GM23338 (cell line): ENCODE measurements around the gene ALDH1A1. TPM values are rescaled to one million over a fixed set of nuclear protein-coding genes. Genes with fewer than 3 reads are reported as not detected.

ENCODE experiments used
- ATAC-seq: fragments of 200-7000 bp; cut with Tn5 transposase; 3 replicates; pipeline ENCODE4 v1.9.1; 2020
- DNase-seq: peaks from one replicate; pipeline ENCODE4 v3.0.0-alpha.2; 2015; ENCODE audit warnings: low spot score
- H2AFZ ChIP-seq: fragments of 200-600 bp; sonication (generic); 2 replicates; pipeline ENCODE4 v1.8.0; 2016; ENCODE audit warnings: antibody characterized with exemption, mild to moderate bottlenecking, moderate library complexity
- H3F3A ChIP-seq: fragments of 200-600 bp; sonication (generic); replicated peaks from 2 replicates; pipeline ENCODE4 v1.8.0; 2017; ENCODE audit warnings: antibody characterized with exemption, mixed run types, low read depth
- H3K27ac ChIP-seq: fragments of 200-600 bp; sonication (generic); 2 replicates; pipeline ENCODE4 v1.6.1; 2016; ENCODE audit warnings: low read depth
- H3K27me3 ChIP-seq: fragments of 200-600 bp; sonication (generic); 2 replicates; pipeline ENCODE4 v1.8.0; 2016; ENCODE audit warnings: mild to moderate bottlenecking, mixed run types, moderate library complexity; ENCODE audit not compliant: insufficient read depth
- H3K36me3 ChIP-seq: fragments of 200-600 bp; sonication (generic); 2 replicates; pipeline ENCODE4 v1.8.0; 2016; ENCODE audit warnings: mild to moderate bottlenecking; ENCODE audit not compliant: insufficient read depth
- H3K4me1 ChIP-seq: fragments of 200-600 bp; sonication (generic); 2 replicates; pipeline ENCODE4 v1.8.0; 2016; ENCODE audit warnings: mild to moderate bottlenecking, moderate library complexity; ENCODE audit not compliant: insufficient read depth
- H3K4me2 ChIP-seq: fragments of 200-600 bp; sonication (generic); 2 replicates; pipeline ENCODE4 v1.7.1; 2017; ENCODE audit warnings: mixed run types
- H3K4me3 ChIP-seq: fragments of 200-600 bp; sonication (generic); 2 replicates; pipeline ENCODE4 v1.6.1; 2016; ENCODE audit warnings: mixed run types
- H3K79me2 ChIP-seq: fragments of 200-600 bp; sonication (generic); replicated peaks from 2 replicates; pipeline ENCODE4 v1.8.0; 2017; ENCODE audit warnings: mild to moderate bottlenecking; ENCODE audit not compliant: insufficient read depth
- H3K9me2 ChIP-seq: fragments of 200-600 bp; sonication (generic); 2 replicates; pipeline ENCODE4 v1.8.0; 2017; ENCODE audit not compliant: insufficient read depth
- H4K20me1 ChIP-seq: fragments of 200-600 bp; sonication (generic); replicated peaks from 2 replicates; pipeline ENCODE4 v1.8.0; 2017; ENCODE audit warnings: mild to moderate bottlenecking; ENCODE audit not compliant: insufficient read depth
- H3K27ac Mint-ChIP-seq: 2 replicates; pipeline ENCODE4 v1.8.0; 2020; ENCODE audit warnings: inconsistent platforms, mild to moderate bottlenecking, moderate library complexity, mixed read lengths
- H3K27me3 Mint-ChIP-seq: 3 replicates; pipeline ENCODE4 v1.8.0; 2022; ENCODE audit warnings: low read depth, mild to moderate bottlenecking, moderate library complexity, mixed read lengths, inconsistent platforms; ENCODE audit not compliant: insufficient read depth, poor library complexity
- H3K36me3 Mint-ChIP-seq: 3 replicates; pipeline ENCODE4 v1.8.0; 2021; ENCODE audit warnings: low read depth, mild to moderate bottlenecking, inconsistent platforms, moderate library complexity, mixed read lengths
- H3K4me1 Mint-ChIP-seq: 3 replicates; pipeline ENCODE4 v1.8.0; 2020; ENCODE audit warnings: mild to moderate bottlenecking, inconsistent platforms, mixed read lengths
- H3K4me3 Mint-ChIP-seq: 3 replicates; pipeline ENCODE4 v1.8.0; 2021; ENCODE audit warnings: moderate library complexity, mild to moderate bottlenecking, inconsistent platforms, mixed read lengths
- H3K9me3 Mint-ChIP-seq: 3 replicates; pipeline ENCODE4 v1.8.0; 2020; ENCODE audit warnings: moderate library complexity, mild to moderate bottlenecking, inconsistent platforms, mixed read lengths
- CREB1 ChIP-seq: fragments of 250-450 bp; sonication (Bioruptor Pico); IDR thresholded peaks from 2 replicates; pipeline ENCODE4 v1.5.0; 2020; ENCODE audit warnings: low read depth, mild to moderate bottlenecking, moderate library complexity
- EZH2 ChIP-seq: fragments of 200-600 bp; sonication (generic); IDR thresholded peaks from one replicate; pipeline ENCODE4 v1.8.0; 2017; ENCODE audit warnings: antibody characterized with exemption, mild to moderate bottlenecking, low read depth; ENCODE audit not compliant: unreplicated experiment
- NANOG ChIP-seq: IDR thresholded peaks from 2 replicates; pipeline ENCODE4 v1.6.1; 2016; ENCODE audit warnings: antibody characterized with exemption, borderline replicate concordance
- STAT1 ChIP-seq: IDR thresholded peaks from one replicate; pipeline ENCODE4 v1.6.1; 2016; ENCODE audit warnings: antibody characterized with exemption; ENCODE audit not compliant: unreplicated experiment
- ZNF114 ChIP-seq: fragments of 250-450 bp; sonication (Bioruptor Pico); IDR thresholded peaks from 2 replicates; pipeline ENCODE4 v1.5.0; 2020; ENCODE audit warnings: mild to moderate bottlenecking, moderate library complexity
- ZNF331 ChIP-seq: fragments of 250-450 bp; sonication (Bioruptor Pico); IDR thresholded peaks from 2 replicates; pipeline ENCODE4 v1.5.0; 2020; ENCODE audit warnings: low read depth, mild to moderate bottlenecking, moderate library complexity
- ZNF462 ChIP-seq: fragments of 250-450 bp; sonication (Bioruptor Pico); IDR thresholded peaks from 2 replicates; pipeline ENCODE4 v1.5.0; 2020; ENCODE audit warnings: mild to moderate bottlenecking, moderate library complexity
- polyA plus RNA-seq: library from polyadenylated mRNA; unstranded; fragments of >200 nt; fragmentation: Nextera tagmentation; extraction: Ambion mirVana; gene quantifications from 2 replicates; pipeline ENCODE4 v1.2.1, GENCODE V29; 2016
- total RNA-seq: library from RNA; depleted of rRNA; stranded (reverse); fragments of >200 nt; shearing (Covaris generic); gene quantifications from 2 replicates; pipeline ENCODE4 v1.2.3, GENCODE V29; 2014

Gene ALDH1A1
- total and polyA plus RNA-seq, 2 experiments from 2014 or later: 2.1 to 3.4 TPM

GRCh38 chr9:72932619-72933018, 20.2 kb downstream of the ALDH1A1 start:
- H3K4me3 ChIP-seq: no peak overlapping the region
- no peaks in the 10 kb centered on the region for H3F3A ChIP-seq
- Mint-ChIP-seq H3K4me1 (no peaks in the 10 kb centered on the region), H3K27ac (no peak overlapping the region), H3K36me3 (no peaks in the 10 kb centered on the region), H3K4me3 (no peak overlapping the region), H3K27me3 (no peaks in the 10 kb centered on the region), H3K9me3 (no peaks in the 10 kb centered on the region)
- H3K9me2 ChIP-seq: no peaks in the 10 kb centered on the region
- no peaks in the 10 kb centered on the region for H3K27me3 ChIP-seq
- H3K36me3 ChIP-seq: no peaks in the 10 kb centered on the region
- H3K4me1 ChIP-seq: no peaks in the 10 kb centered on the region
- no peaks in the 10 kb centered on the region for H4K20me1 ChIP-seq
- TF ChIP-seq ZNF114: no peak
- no peak for TF ChIP-seq CREB1 (CRISPR knock-in tag)
- TF ChIP-seq STAT1: no peak
- no peak for TF ChIP-seq EZH2
- TF ChIP-seq ZNF331 (CRISPR knock-in tag): no peak
- ATAC-seq (no peak), DNase-seq (no peak)
- H3K79me2 ChIP-seq: no peaks in the 10 kb centered on the region
- H3K27ac ChIP-seq: no peak overlapping the region
- H2AFZ ChIP-seq: no peak overlapping the region
- H3K4me2 ChIP-seq: no peak overlapping the region

- Histone ChIP-seq H3K79me2 (no peaks in the 10 kb centered on the region), H2AFZ (no peak overlapping the region), H3F3A (no peaks in the 10 kb centered on the region), H3K36me3 (no peaks in the 10 kb centered on the region), H4K20me1 (no peaks in the 10 kb centered on the region), H3K4me1 (no peaks in the 10 kb centered on the region), H3K27me3 (no peaks in the 10 kb centered on the region), H3K4me2 (no peak overlapping the region), H3K9me2 (no peaks in the 10 kb centered on the region), H3K27ac (no peak overlapping the region), H3K4me3 (no peak overlapping the region)
- H3K4me3 Mint-ChIP-seq: no peak overlapping the region
- no peaks in the 10 kb centered on the region for H3K9me3 Mint-ChIP-seq
- H3K4me1 Mint-ChIP-seq: no peaks in the 10 kb centered on the region
- H3K27me3 Mint-ChIP-seq: no peaks in the 10 kb centered on the region
- DNase-seq (no peak), ATAC-seq (no peak)
- H3K36me3 Mint-ChIP-seq: no peaks in the 10 kb centered on the region
- TF ChIP-seq ZNF462 (no peak), EZH2 (no peak), NANOG (no peak), ZNF331 (CRISPR knock-in tag) (no peak)
- no peak overlapping the region for H3K27ac Mint-ChIP-seq
These were observed 21.0 kb downstream of the ALDH1A1 start for GRCh38 chr9:72931897-72932296.
